Activated T-cell treated with anti-CD3 and anti-CD28 coated beads, Interleukin-2, amount 50 U/mL, for 1 hour (primary cell): Measurements from ENCODE around the gene OR52J3.
"Not testable (repeated sequence)": the region's sequence is repeated elsewhere in the genome, so short reads cannot be mapped to it uniquely, and the experiment has no call there.

Experiments used
- DNase-seq: peaks from one replicate; pipeline ENCODE4 v3.0.0-alpha.2; 2020

Gene OR52J3

GRCh38 chr11:5046226-5046625, at the start of gene OR52J3:
Gene OR52J3 (plus strand): TSS chr11:5046526. CDS start chr11:5046526, 0 bp downstream.
- no peak for DNase-seq

DNA sequence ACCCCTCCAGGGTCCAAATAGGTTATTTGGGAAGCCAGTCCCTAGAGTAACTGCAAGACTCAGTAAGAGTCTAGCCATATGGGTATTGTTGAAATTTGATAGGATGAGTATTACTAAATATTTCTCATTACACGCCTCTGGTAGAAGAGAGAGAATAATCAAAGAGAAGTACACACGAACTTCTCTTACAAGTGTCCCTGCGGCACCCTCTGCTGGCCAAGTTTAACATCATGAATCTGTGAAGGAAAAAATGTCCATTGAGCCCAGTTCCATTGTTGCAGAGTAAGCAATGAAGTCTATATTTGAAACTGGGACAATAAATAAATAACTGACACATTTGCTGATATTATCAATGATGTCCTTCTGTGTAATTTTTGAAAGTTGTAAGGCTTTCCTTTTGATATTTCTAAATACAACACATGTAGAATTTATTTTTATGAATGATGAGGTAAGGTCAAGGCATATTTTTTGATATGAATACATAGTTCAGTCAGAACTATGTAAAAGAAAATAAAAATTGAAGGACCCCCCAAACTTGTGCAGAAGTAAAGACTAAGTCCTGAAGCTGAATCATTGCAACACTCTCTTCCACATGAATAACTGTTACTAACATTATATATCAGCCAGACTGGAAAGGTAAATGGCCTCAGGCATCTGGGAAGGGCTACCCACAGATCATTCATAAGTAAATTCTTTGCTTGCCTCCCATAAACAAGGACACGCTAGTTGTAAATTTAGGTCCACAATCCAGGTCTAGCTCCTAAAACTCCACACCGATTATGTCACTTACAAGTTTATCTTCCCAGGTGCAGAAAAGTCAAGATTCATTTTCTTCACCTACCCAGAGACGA, 41.7 kb upstream of the OR52J3 start:
- no peak for DNase-seq

DNA sequence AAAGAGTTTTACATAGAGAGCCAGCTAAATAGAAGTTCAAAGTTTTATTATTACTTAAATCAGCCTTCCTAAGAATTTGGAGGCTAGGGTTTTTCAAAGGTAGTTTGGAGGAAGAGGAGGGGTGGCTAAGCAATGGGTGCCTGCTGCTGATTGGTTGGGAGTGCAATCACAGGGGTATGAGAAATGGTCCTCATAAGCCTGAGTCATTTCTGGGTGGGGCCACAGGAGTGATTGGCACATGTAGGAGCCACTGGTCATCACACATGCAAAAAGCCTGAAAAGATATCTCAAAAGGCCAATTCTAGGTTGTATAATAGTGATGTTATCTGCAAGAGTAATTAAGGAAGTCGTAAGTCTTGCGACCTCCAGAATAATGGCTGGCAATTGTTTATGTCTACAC, 38.8 kb upstream of the OR52J3 start:
- no peak for DNase-seq

DNA sequence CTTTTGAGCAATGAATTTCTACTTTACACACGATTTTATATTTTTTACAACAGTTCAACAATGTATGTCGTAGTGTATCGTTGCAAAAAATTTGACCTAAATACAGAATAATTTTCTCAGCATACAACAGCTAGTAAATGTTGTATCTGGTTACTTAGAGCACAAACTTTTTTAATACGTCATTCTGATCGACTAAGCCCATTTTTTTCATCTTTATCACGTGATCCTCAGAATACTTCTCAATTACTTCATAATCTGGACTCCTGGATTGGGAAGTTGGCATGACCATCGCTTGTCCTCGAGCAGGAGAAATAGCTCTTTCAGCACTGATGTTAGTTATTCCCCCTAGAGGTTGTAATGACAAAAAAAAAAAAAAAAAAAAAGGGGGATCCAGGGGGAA, 35.1 kb upstream of the OR52J3 start:
- DNase-seq = no peak

- no peak for DNase-seq
Measured at GRCh38 chr11:5013012-5013411, 33.3 kb upstream of the OR52J3 start.

DNA sequence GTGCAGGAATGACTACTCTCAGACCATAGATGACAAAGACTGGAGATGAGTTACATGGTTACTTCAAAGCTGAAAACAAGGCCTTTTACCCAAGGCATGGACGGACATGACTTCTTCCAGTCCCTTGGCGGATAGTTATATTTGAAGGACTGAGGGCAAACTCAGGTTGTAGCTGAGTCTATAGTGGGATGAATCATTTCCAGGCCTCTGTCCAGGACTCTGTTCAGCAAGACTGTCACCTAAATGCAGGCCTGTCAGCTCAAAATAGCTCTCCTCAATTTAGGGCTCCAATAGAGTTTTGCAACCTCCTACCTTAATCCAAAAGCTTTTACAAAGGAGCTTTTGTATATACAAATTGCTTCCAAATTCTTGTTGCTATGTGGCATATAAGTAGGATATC, 24.3 kb upstream of the OR52J3 start:
- no peak for DNase-seq

GRCh38 chr11:5036669-5037068, 9.7 kb upstream of the OR52J3 start:
- DNase-seq = no peak

- no peak for DNase-seq
Measured at GRCh38 chr11:5037926-5038325, 8.4 kb upstream of the OR52J3 start.

- no peak for DNase-seq
Measured at GRCh38 chr11:5038341-5038740, 8.0 kb upstream of the OR52J3 start.

DNA sequence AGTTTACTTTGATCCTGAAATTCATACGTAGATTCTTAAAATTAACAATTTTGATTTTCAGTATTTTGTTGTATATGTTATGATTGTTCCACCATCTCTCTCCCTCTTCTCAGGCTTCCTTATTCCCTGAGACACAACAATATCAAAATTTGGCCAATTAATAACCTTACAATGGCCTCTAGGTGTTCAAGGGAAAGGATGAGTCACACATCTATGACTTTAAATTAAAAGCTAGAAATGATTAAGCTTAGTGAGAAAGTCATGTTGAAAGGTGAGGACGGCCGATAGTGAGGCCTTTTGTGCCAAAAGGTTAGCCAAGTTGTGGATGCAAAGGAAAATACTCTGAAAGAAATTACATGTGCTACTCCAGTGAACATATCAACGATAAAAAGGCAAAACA, 5.5 kb upstream of the OR52J3 start:
- no peak for DNase-seq

GRCh38 chr11:5042091-5042490, 4.2 kb upstream of the OR52J3 start:
- no peak for DNase-seq

DNA sequence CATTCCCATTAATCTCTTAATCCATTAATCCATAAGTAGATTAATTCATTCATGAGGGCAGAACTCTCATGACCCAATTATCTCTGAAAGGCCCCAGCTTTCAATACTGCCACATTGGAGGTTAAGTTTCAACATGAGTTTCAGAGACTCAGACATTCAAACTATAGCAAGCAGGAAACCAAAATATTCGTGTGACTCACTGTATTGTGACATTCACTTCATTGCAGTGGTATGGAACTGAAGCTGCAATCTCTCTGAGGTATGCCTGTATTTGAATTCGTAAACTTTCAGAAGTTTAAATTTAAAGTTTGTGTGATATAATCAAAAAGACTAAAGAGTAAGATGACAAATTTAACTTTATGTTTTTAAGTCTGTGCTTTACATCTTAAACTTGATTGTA, 2.9 kb upstream of the OR52J3 start:
- DNase-seq = no peak

DNA sequence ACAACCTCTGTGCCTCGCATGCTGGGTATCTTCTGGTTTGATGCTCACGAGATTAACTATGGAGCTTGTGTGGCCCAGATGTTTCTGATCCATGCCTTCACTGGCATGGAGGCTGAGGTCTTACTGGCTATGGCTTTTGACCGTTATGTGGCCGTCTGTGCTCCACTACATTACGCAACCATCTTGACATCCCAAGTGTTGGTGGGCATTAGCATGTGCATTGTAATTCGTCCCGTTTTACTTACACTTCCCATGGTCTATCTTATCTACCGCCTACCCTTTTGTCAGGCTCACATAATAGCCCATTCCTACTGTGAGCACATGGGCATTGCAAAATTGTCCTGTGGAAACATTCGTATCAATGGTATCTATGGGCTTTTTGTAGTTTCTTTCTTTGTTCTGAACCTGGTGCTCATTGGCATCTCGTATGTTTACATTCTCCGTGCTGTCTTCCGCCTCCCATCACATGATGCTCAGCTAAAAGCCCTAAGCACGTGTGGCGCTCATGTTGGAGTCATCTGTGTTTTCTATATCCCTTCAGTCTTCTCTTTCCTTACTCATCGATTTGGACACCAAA, 516 bp downstream of the OR52J3 start:
- no peak for DNase-seq

DNA sequence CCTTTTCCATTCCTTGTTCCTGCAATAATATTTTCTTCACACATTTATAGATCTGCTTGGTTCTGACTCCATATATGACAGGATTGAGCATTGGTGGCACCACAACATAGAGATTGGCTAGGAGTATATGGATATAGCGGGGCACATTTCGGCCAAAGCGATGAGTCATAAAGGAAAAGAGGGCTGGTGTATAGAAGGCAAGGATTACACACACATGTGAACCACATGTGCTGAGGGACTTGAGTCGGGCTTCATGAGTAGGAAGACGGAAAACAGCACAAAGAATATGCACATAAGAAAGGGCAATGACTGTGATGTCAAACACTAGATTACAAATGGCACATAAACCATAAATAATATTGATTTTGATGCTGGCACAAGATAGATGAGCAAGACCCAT, 12.4 kb downstream of the OR52J3 start:
- DNase-seq = not testable (repeated sequence)

GRCh38 chr11:5059391-5059790, 13.1 kb downstream of the OR52J3 start, which contains the start of gene OR52E2:
Gene OR52E2 (minus strand): TSS chr11:5059627. CDS start chr11:5059627, 0 bp downstream.
- DNase-seq = no peak

- DNase-seq = no peak
Measured at GRCh38 chr11:5065027-5065426, 18.7 kb downstream of the OR52J3 start.

- DNase-seq = no peak
Measured at GRCh38 chr11:5069272-5069671, 22.9 kb downstream of the OR52J3 start, which contains the start of gene OR52E1. Gene OR52E1 (plus strand): TSS chr11:5069572.

GRCh38 chr11:5071799-5072198, 25.5 kb downstream of the OR52J3 start:
- DNase-seq = no peak

GRCh38 chr11:5081405-5081804, 35.1 kb downstream of the OR52J3 start:
- DNase-seq = no peak

- no peak for DNase-seq
Measured at GRCh38 chr11:5083602-5084001, 37.3 kb downstream of the OR52J3 start.

- DNase-seq = no peak
Measured at GRCh38 chr11:5088556-5088955, 42.2 kb downstream of the OR52J3 start.

DNA sequence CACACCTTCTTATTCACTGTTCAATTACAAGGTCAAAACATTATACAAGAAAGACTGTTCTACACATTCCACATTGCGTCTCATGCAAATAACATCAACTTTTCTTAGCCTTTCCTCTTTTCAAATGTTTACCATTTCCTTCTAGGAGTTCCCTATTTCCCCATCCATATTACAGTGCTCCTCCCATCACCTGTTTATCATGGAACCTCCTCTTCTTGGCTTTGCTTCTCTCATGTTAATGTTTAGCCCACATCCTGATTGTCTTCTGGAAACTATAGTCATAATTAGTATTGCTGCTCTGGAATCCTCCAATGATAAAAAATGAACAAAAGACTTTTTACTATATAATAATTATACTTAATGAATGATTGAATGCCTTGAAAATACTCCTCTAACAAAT, 44.3 kb downstream of the OR52J3 start:
- no peak for DNase-seq

- DNase-seq = no peak
Measured at GRCh38 chr11:5092821-5093585, 46.7 kb downstream of the OR52J3 start.

DNA sequence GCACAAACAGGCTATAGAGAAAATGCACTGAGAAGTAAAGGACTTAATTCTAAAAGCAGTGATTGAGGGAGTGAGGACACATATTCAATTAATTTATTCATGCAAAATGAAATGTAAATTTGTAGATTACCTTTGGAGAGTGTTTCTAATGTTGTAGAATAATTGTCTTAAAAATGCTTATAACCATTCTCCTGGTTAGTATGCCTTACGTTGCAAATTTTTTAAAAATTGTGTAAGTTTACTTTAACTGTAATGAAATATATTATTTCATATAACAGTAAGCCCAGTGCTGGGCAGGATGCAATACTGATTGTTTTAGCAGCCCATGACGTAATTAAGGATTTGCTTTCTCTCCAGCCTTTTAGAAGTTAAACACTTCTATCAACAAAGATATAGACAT, 49.7 kb downstream of the OR52J3 start:
- DNase-seq = no peak
